Loucy (cell line): ENCODE results near the gene CMTR1.
A peak's percentile ranks its signal among the peaks of the same experiment; 100 is the strongest.

ENCODE experiments used
- H2AFZ ChIP-seq: fragments of 200-600 bp; sonication (generic); 2 replicates; pipeline ENCODE4 v1.6.0; 2016; ENCODE audit warnings: antibody characterized with exemption, mild to moderate bottlenecking, low read length, moderate library complexity
- H3F3A ChIP-seq: fragments of 200-600 bp; 2 replicates; pipeline ENCODE4 v1.6.0; 2016; ENCODE audit warnings: antibody characterized with exemption, low read depth, mild to moderate bottlenecking
- H3K27me3 ChIP-seq: fragments of 200-600 bp; sonication (generic); 2 replicates; pipeline ENCODE4 v1.6.1; 2014; ENCODE audit warnings: low read length, mild to moderate bottlenecking; ENCODE audit not compliant: insufficient read depth, poor library complexity, severe bottlenecking
- H3K36me3 ChIP-seq: fragments of 200-600 bp; sonication (generic); 2 replicates; pipeline ENCODE4 v1.6.1; 2016; ENCODE audit warnings: low read length; ENCODE audit not compliant: insufficient read depth
- H3K4me1 ChIP-seq: fragments of 200-600 bp; sonication (generic); 2 replicates; pipeline ENCODE4 v1.5.1; 2014; ENCODE audit warnings: low read length, mild to moderate bottlenecking; ENCODE audit not compliant: insufficient read depth, poor library complexity, severe bottlenecking
- H3K4me2 ChIP-seq: fragments of 200-600 bp; sonication (generic); 2 replicates; pipeline ENCODE4 v1.6.0; 2014; ENCODE audit warnings: antibody characterized with exemption, low read length, low read depth, mild to moderate bottlenecking; ENCODE audit not compliant: poor library complexity, severe bottlenecking
- H3K4me3 ChIP-seq: fragments of 200-600 bp; sonication (generic); 2 replicates; pipeline ENCODE4 v1.5.1; 2014; ENCODE audit warnings: low read length, mild to moderate bottlenecking, mixed read lengths; ENCODE audit not compliant: poor library complexity, severe bottlenecking
- H3K79me2 ChIP-seq: fragments of 200-600 bp; sonication (generic); 2 replicates; pipeline ENCODE4 v1.6.1; 2014; ENCODE audit warnings: low read length; ENCODE audit not compliant: insufficient read depth
- H3K9ac ChIP-seq: fragments of 200-600 bp; sonication (generic); 2 replicates; pipeline ENCODE4 v1.6.0; 2014; ENCODE audit warnings: mild to moderate bottlenecking, low read depth, low read length, moderate library complexity; ENCODE audit not compliant: poor library complexity, severe bottlenecking
- H3K9me2 ChIP-seq: fragments of 200-600 bp; sonication (generic); replicated peaks from 2 replicates; pipeline ENCODE4 v1.6.1; 2016; ENCODE audit warnings: low read depth, low read length, mixed read lengths
- H3K9me3 ChIP-seq: fragments of 200-600 bp; sonication (generic); 2 replicates; pipeline ENCODE4 v1.6.1; 2014; ENCODE audit warnings: mild to moderate bottlenecking, antibody characterized with exemption, low read length, low read depth; ENCODE audit not compliant: insufficient read depth
- H4K20me1 ChIP-seq: fragments of 200-600 bp; sonication (generic); 2 replicates; pipeline ENCODE4 v1.6.0; 2014; ENCODE audit warnings: antibody characterized with exemption, low read length, mild to moderate bottlenecking; ENCODE audit not compliant: insufficient read depth, poor library complexity, severe bottlenecking
- EZH2phosphoT487 ChIP-seq: fragments of 200-600 bp; IDR thresholded peaks from 2 replicates; pipeline ENCODE4 v1.6.1; 2018; ENCODE audit warnings: antibody characterized with exemption, mild to moderate bottlenecking, moderate library complexity, borderline replicate concordance
- TF ChIP-seq, protein P1 (sequence below): fragments of 200-600 bp; sonication (generic); conservative IDR thresholded peaks from 2 replicates; pipeline ENCODE4 v1.5.1; 2014; ENCODE audit warnings: mild to moderate bottlenecking, antibody characterized with exemption, low read length

Gene CMTR1

DNA sequence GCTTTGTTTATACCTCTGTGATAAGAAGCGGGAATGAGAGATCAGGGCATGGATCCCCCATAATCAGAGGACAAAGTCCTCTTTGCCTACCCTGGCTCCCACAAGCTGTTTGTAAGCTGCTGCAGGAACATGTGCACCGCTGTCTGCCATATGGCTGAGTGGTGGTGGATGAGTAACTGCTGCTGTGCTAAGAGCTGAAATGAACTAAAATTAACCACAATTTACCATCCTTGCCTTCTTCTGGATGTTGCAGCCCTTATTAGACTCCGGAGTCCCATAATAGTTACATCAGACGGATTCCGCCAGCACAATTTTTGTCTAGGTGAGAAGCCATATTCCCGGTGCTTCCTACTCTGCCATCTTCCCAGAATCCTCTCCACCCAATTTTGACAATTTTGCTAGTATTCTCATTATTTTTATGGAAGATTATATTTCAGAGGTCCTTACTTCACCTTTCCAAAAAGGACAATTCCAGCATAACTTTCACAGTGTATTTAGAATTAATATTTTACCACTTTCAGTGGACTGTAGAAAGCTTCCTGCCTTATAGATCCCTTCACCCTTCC is 6.0 kb upstream of the CMTR1 start:
- H2AFZ ChIP-seq = no peak overlapping the region
- H3K4me2 ChIP-seq = no peak overlapping the region
- H3K79me2 ChIP-seq = no peaks in the 10 kb centered on the region
- no peaks in the 10 kb centered on the region for H3K9me3 ChIP-seq
- no peaks in the 10 kb centered on the region for H3K27me3 ChIP-seq
- H3K4me3 ChIP-seq = no peak overlapping the region
- no peaks in the 10 kb centered on the region for H3K4me1 ChIP-seq
- no peak overlapping the region for H3K9ac ChIP-seq
- H3K9me2 ChIP-seq = no peaks in the 10 kb centered on the region
- no peak for TF ChIP-seq EZH2phosphoT487
- TF ChIP-seq, protein P1, sequence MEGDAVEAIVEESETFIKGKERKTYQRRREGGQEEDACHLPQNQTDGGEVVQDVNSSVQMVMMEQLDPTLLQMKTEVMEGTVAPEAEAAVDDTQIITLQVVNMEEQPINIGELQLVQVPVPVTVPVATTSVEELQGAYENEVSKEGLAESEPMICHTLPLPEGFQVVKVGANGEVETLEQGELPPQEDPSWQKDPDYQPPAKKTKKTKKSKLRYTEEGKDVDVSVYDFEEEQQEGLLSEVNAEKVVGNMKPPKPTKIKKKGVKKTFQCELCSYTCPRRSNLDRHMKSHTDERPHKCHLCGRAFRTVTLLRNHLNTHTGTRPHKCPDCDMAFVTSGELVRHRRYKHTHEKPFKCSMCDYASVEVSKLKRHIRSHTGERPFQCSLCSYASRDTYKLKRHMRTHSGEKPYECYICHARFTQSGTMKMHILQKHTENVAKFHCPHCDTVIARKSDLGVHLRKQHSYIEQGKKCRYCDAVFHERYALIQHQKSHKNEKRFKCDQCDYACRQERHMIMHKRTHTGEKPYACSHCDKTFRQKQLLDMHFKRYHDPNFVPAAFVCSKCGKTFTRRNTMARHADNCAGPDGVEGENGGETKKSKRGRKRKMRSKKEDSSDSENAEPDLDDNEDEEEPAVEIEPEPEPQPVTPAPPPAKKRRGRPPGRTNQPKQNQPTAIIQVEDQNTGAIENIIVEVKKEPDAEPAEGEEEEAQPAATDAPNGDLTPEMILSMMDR = no peak
- H3K36me3 ChIP-seq = no peaks in the 10 kb centered on the region
- H4K20me1 ChIP-seq = no peaks in the 10 kb centered on the region
- H3F3A ChIP-seq = no peaks in the 10 kb centered on the region

GRCh38 chr6:37429352-37429750 is 3.7 kb upstream of the CMTR1 start:
- TF ChIP-seq, protein P1 = no peak
- no peak for TF ChIP-seq EZH2phosphoT487
- H2AFZ ChIP-seq = no peak overlapping the region
- H4K20me1 ChIP-seq = peaks cover 2% of the 10 kb centered on the region
- H3K79me2 ChIP-seq = peaks cover 11% of the 10 kb centered on the region
- H3K4me2 ChIP-seq = no peak overlapping the region
- no peaks in the 10 kb centered on the region for H3K9me3 ChIP-seq
- no peaks in the 10 kb centered on the region for H3K36me3 ChIP-seq
- H3K4me1 ChIP-seq = peaks cover 9% of the 10 kb centered on the region
- no peaks in the 10 kb centered on the region for H3K9me2 ChIP-seq
- H3K9ac ChIP-seq = no peak overlapping the region
- H3K4me3 ChIP-seq = no peak overlapping the region
- 0 out of 2 replicates have a peak, but pooled peaks cover 2% of the 10 kb centered on the region for H3F3A ChIP-seq
- no peaks in the 10 kb centered on the region for H3K27me3 ChIP-seq

DNA sequence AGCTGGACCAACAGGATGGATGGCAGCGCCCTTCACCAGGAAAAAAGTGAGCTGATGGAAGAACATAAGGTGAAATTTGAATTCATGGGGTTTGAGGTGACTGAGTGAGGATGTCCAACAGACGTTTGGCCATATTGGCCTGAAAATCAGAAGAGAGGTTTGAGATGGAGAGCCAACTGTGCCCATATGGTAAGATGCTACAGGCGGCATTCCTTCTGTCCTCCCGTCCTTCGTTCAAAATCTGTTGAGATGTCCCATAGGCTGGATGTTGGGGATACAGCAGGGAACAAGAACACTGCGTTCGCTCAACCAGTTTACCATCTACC is 468 bp upstream of the CMTR1 start:
- H3F3A ChIP-seq = 0 out of 2 replicates have a peak, but pooled peaks cover 2% of the 10 kb centered on the region

More for the DNA sequence above, 468 bp upstream of the CMTR1 start:
- Histone ChIP-seq H3K4me2 (peak overlapping the region; percentile 99), H4K20me1 (peaks cover 5% of the 10 kb centered on the region), H3K4me3 (peak overlapping the region; percentile 97), H3K79me2 (peaks cover 34% of the 10 kb centered on the region), H3K4me1 (peaks cover 28% of the 10 kb centered on the region), H3K36me3 (peaks cover 9% of the 10 kb centered on the region; the same call in 1 of the 2 replicates), H3K27me3 (no peaks in the 10 kb centered on the region), H3K9me3 (no peaks in the 10 kb centered on the region), H2AFZ (peak overlapping the region; percentile 99), H3K9me2 (no peaks in the 10 kb centered on the region), H3K9ac (peak overlapping the region; percentile 89)
- no peak for TF ChIP-seq EZH2phosphoT487
- TF ChIP-seq, protein P1 = no peak
